ENCODE data around the gene MRM3.
"Not testable (repeated sequence)": the region's sequence is repeated elsewhere in the genome, so short reads cannot be mapped to it uniquely, and the experiment has no call there.

The MRM3 gene

DNA sequence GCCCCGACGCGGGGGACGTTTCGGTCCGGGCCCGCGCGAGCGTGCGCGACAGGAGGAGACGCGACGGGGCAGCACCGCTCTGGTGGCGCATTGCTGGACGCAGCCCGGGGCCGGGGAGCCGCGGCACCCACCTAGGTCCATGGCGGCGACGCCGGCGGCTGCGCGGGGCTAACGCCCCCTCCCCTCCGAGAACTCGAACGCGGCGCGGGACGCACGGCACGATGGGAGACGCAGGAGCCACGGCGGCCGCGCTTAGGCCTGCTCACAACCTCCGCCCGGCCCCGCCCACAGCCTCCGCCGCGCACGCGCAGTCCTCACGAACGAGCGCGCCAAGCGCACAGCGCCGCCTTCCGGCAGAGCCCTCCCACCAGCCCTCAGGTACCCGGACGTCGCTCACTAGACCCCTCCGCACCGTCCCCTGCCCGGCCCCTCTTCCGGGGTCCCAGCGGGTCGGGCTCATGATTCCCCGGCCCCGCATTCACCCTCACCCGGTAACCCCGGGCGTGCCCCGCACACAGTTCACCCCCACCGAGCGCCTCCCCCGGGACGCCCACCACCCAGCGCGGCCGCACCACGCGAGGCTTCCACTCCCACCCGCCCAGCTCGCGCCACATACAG lies 30.0 kb upstream of the MRM3 start, which contains the start of gene GEMIN4:
GEMIN4 (minus strand) TSS at position 263 of the 618 bp plus-strand sequence; CDS start at position 141, 122 bp downstream.
- H2AK5ac ChIP-seq (ENCODE audit: low read depth, low read length) = peak within 1 kb of the TSS; percentile 88
- peak within 1 kb of the TSS; percentile 72 to 94 for H3K4me3 ChIP-seq (ENCODE audit: low read length in 2 of 2)
- peaks cover 13 to 19% of the 10 kb centered on the region in 2 donors for H3K9me3 ChIP-seq (replicated peaks in 1 of 2; ENCODE audit: control insufficient read depth in 2 of 2, insufficient read depth in 1 of 2, low read depth in 1 of 2, low read length in 2 of 2)
- peak within 1 kb of the TSS; percentile 83 for H2BK5ac ChIP-seq (ENCODE audit: low read length)
- H2BK120ac ChIP-seq (ENCODE audit: low read depth, low read length) = peak within 1 kb of the TSS; percentile 52
- WGBS, 2 donors (ENCODE audit: extremely low coverage in 2 of 2, insufficient read length in 2 of 2, insufficient replicate concordance in 1 of 2) = no CpG with 5 or more reads among the region's 87 CpGs
- H3K4ac ChIP-seq (ENCODE audit: low read length) = peak within 1 kb of the TSS; percentile 53
- peak within 1 kb of the TSS; percentile 72 for H3K14ac ChIP-seq (ENCODE audit: low read length)
- peak within 1 kb of the TSS; percentile 47 for H4K91ac ChIP-seq (ENCODE audit: low read depth, low read length, poor library complexity)
- H4K8ac ChIP-seq (ENCODE audit: low read depth, low read length) = peak within 1 kb of the TSS; percentile 45
- H3K9ac ChIP-seq (ENCODE audit: low read depth, low read length, poor library complexity) = peak within 1 kb of the TSS; percentile 98
- no peaks in the 10 kb centered on the region for H3K27me3 ChIP-seq (ENCODE audit: control insufficient read depth in 3 of 3, insufficient read depth in 3 of 3, low read depth in 1 of 3, low read length in 3 of 3)
- peaks cover 21 to 42% of the 10 kb centered on the region in 2 donors for H3K36me3 ChIP-seq (replicated peaks in 1 of 2; ENCODE audit: control insufficient read depth in 2 of 2, insufficient read depth in 2 of 2, low read length in 2 of 2)
- H2BK15ac ChIP-seq (ENCODE audit: low read length) = peak within 1 kb of the TSS; percentile 65
- peak within 1 kb of the TSS; percentile 95 for H2AFZ ChIP-seq (ENCODE audit: low read length)
- H3K4me1 ChIP-seq (ENCODE audit: control insufficient read depth in 2 of 2, insufficient read depth in 1 of 2, low read depth in 1 of 2, low read length in 2 of 2) = peaks cover 5 to 6% of the 10 kb centered on the region in 2 donors
- peak within 1 kb of the TSS; percentile 74 for H3K23ac ChIP-seq (ENCODE audit: low read depth, low read length, poor library complexity)
- peaks cover 16% of the 10 kb centered on the region for H3K79me1 ChIP-seq (ENCODE audit: low read depth, low read length)
- H2BK12ac ChIP-seq (ENCODE audit: low read length) = peak within 1 kb of the TSS; percentile 7
- H3K27ac ChIP-seq (replicated peaks; ENCODE audit: low read length) = no peak within 1 kb of the TSS
- peak; percentile 90 for DNase-seq (ENCODE audit: low spot score)
- peak within 1 kb of the TSS; percentile 80 for H3K4me2 ChIP-seq (ENCODE audit: insufficient read depth, low read length, poor library complexity, severe bottlenecking)
- H3K18ac ChIP-seq (ENCODE audit: low read length) = peak within 1 kb of the TSS; percentile 99

DNA sequence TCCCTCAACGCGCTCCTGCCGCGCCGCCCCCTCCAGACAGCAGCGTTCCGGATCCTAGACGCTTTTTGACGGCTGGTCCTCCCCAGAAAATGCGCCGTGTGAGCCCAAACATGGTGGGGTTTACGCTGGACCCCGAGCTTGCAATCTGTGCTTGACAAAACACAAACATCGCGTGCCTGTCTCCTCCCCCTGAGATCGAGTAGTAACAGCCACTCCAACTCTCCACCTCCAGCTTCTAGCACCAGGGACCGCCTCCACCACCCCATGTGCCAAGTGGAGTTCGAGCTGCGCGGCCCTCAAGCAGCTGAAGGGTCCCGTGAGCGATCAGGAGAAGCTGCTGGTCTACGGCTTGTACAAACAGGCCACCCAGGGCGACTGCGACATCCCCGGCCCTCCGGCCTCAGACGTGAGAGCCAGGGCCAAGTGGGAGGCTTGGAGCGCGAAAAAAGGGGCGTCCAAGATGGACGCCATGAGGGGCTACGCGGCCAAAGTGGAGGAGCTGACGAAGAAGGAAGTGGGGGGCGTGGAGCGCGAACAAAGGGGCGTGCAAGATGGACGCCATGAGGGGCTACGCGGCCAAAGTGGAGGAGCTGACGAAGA lies 29.4 kb upstream of the MRM3 start:
- no peak for DNase-seq (ENCODE audit: low spot score)
- peaks cover 16 to 42% of the 10 kb centered on the region in 2 donors for H3K36me3 ChIP-seq (replicated peaks in 1 of 2; ENCODE audit: control insufficient read depth in 2 of 2, insufficient read depth in 2 of 2, low read length in 2 of 2)
- H3K9me3 ChIP-seq (replicated peaks in 1 of 2; ENCODE audit: control insufficient read depth in 2 of 2, insufficient read depth in 1 of 2, low read depth in 1 of 2, low read length in 2 of 2) = peaks cover 10 to 18% of the 10 kb centered on the region in 2 donors
- H3K4ac ChIP-seq (ENCODE audit: low read length) = peak overlapping the region; percentile 29
- peak overlapping the region; percentile 63 for H3K4me2 ChIP-seq (ENCODE audit: insufficient read depth, low read length, poor library complexity, severe bottlenecking)
- peak overlapping the region; percentile 74 for H3K23ac ChIP-seq (ENCODE audit: low read depth, low read length, poor library complexity)
- H2AFZ ChIP-seq (ENCODE audit: low read length) = peak overlapping the region; percentile 95
- H4K91ac ChIP-seq (ENCODE audit: low read depth, low read length, poor library complexity) = peak overlapping the region; percentile 47
- H3K4me1 ChIP-seq (ENCODE audit: control insufficient read depth in 2 of 2, insufficient read depth in 1 of 2, low read depth in 1 of 2, low read length in 2 of 2) = peaks cover 5 to 6% of the 10 kb centered on the region in 2 donors
- peak overlapping the region; percentile 69 to 72 for H3K4me3 ChIP-seq (ENCODE audit: low read length in 2 of 2)
- H2AK5ac ChIP-seq (ENCODE audit: low read depth, low read length) = peak overlapping the region; percentile 65
- no CpG with 5 or more reads among the region's 43 CpGs for WGBS, 2 donors (ENCODE audit: extremely low coverage in 2 of 2, insufficient read length in 2 of 2, insufficient replicate concordance in 1 of 2)
- H2BK120ac ChIP-seq (ENCODE audit: low read depth, low read length) = peak overlapping the region; percentile 13
- H2BK12ac ChIP-seq (ENCODE audit: low read length) = no peak overlapping the region
- peaks cover 12% of the 10 kb centered on the region for H3K79me1 ChIP-seq (ENCODE audit: low read depth, low read length)
- H3K27ac ChIP-seq (replicated peaks; ENCODE audit: low read length) = no peak overlapping the region
- H3K27me3 ChIP-seq (ENCODE audit: control insufficient read depth in 3 of 3, insufficient read depth in 3 of 3, low read depth in 1 of 3, low read length in 3 of 3) = no peaks in the 10 kb centered on the region
- no peak overlapping the region for H4K8ac ChIP-seq (ENCODE audit: low read depth, low read length)
- H2BK15ac ChIP-seq (ENCODE audit: low read length) = peak overlapping the region; percentile 65
- H2BK5ac ChIP-seq (ENCODE audit: low read length) = peak overlapping the region; percentile 83
- peak overlapping the region; percentile 37 for H3K9ac ChIP-seq (ENCODE audit: low read depth, low read length, poor library complexity)
- peak overlapping the region; percentile 72 for H3K14ac ChIP-seq (ENCODE audit: low read length)
- H3K18ac ChIP-seq (ENCODE audit: low read length) = peak overlapping the region; percentile 99

DNA sequence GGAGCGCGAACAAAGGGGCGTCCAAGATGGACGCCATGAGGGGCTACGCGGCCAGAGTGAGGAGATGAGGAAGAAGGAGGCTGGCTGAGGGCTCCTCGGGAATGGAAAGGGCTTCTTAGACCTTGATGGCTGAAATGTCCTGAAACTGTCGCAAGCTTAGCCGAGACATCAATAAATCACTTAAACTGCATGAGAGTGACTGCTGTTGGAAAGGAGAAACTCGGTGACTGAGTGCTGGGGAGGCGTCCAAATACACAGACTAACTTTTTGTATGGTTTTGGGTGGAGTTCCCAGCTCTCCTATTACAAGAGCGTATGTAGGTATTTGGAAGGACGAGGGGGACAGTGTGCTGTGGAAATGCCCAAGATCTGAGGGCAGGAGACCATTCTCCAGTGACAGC lies 28.7 kb upstream of the MRM3 start:
- Histone ChIP-seq H3K4me2 (ENCODE audit: insufficient read depth, low read length, poor library complexity, severe bottlenecking) (no peak overlapping the region), H3K14ac (ENCODE audit: low read length) (no peak overlapping the region), H2AFZ (ENCODE audit: low read length) (no peak overlapping the region), H2BK5ac (ENCODE audit: low read length) (no peak overlapping the region), H3K23ac (ENCODE audit: low read depth, low read length, poor library complexity) (no peak overlapping the region), H2BK15ac (ENCODE audit: low read length) (no peak overlapping the region), H3K4me3 (ENCODE audit: low read length in 2 of 2) (no peak overlapping the region), H2BK12ac (ENCODE audit: low read length) (no peak overlapping the region), H3K4ac (ENCODE audit: low read length) (no peak overlapping the region), H2BK120ac (ENCODE audit: low read depth, low read length) (no peak overlapping the region), H3K9ac (ENCODE audit: low read depth, low read length, poor library complexity) (no peak overlapping the region), H3K27ac (replicated peaks; ENCODE audit: low read length) (no peak overlapping the region), H3K79me1 (ENCODE audit: low read depth, low read length) (peaks cover 12% of the 10 kb centered on the region), H3K36me3 (replicated peaks in 1 of 2; ENCODE audit: control insufficient read depth in 2 of 2, insufficient read depth in 2 of 2, low read length in 2 of 2) (peaks cover 12 to 42% of the 10 kb centered on the region in 2 donors), H4K91ac (ENCODE audit: low read depth, low read length, poor library complexity) (no peak overlapping the region), H4K8ac (ENCODE audit: low read depth, low read length) (no peak overlapping the region), H3K9me3 (replicated peaks in 1 of 2; ENCODE audit: control insufficient read depth in 2 of 2, insufficient read depth in 1 of 2, low read depth in 1 of 2, low read length in 2 of 2) (peaks cover 6 to 12% of the 10 kb centered on the region in 2 donors), H3K27me3 (ENCODE audit: control insufficient read depth in 3 of 3, insufficient read depth in 3 of 3, low read depth in 1 of 3, low read length in 3 of 3) (no peaks in the 10 kb centered on the region), H3K18ac (ENCODE audit: low read length) (no peak overlapping the region), H2AK5ac (ENCODE audit: low read depth, low read length) (peak overlapping the region; percentile 20), H3K4me1 (ENCODE audit: control insufficient read depth in 2 of 2, insufficient read depth in 1 of 2, low read depth in 1 of 2, low read length in 2 of 2) (peaks cover 5 to 6% of the 10 kb centered on the region in 2 donors)
- no CpG with 5 or more reads among the region's 13 CpGs for WGBS, 2 donors (ENCODE audit: extremely low coverage in 2 of 2, insufficient read length in 2 of 2, insufficient replicate concordance in 1 of 2)
- DNase-seq (ENCODE audit: low spot score) = no peak

DNA sequence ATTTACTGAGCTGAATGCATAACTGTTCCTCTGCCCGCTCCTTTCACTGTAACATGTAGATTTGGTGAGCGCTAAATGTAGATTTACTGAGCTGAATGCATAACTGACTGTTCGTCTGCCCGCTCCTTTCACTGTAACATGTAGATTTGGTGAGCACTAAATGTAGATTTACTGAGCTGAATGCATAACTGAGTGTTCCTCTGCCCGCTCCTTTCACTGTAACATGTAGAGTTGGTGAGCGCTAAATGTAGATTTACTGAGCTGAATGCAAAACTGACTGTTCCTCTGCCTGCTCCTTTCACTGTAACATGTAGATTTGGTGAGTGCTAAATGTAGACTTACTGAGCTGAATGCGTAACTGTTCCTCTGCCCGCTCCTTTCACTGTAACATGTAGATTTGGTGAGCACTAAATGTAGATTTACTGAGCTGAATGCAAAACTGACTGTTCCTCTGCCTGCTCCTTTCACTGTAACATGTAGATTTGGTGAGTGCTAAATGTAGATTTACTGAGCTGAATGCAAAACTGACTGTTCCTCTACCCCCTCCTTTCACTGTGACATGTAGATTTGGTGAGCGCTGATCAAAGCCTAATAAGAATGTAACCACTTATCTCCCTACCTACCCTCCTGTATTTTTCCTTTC lies 26.7 kb upstream of the MRM3 start:
- H2AK5ac ChIP-seq (ENCODE audit: low read depth, low read length); H3K4me1 ChIP-seq (ENCODE audit: control insufficient read depth in 2 of 2, insufficient read depth in 1 of 2, low read depth in 1 of 2, low read length in 2 of 2); H3K4me3 ChIP-seq (ENCODE audit: low read length in 2 of 2); H3K79me1 ChIP-seq (ENCODE audit: low read depth, low read length); H3K4ac ChIP-seq (ENCODE audit: low read length); DNase-seq (ENCODE audit: low spot score); H3K14ac ChIP-seq (ENCODE audit: low read length); H2BK12ac ChIP-seq (ENCODE audit: low read length); H2BK120ac ChIP-seq (ENCODE audit: low read depth, low read length); H2BK5ac ChIP-seq (ENCODE audit: low read length); H3K23ac ChIP-seq (ENCODE audit: low read depth, low read length, poor library complexity); H3K18ac ChIP-seq (ENCODE audit: low read length); H3K27me3 ChIP-seq (ENCODE audit: control insufficient read depth in 3 of 3, insufficient read depth in 3 of 3, low read depth in 1 of 3, low read length in 3 of 3); H2BK15ac ChIP-seq (ENCODE audit: low read length); H4K8ac ChIP-seq (ENCODE audit: low read depth, low read length); H3K9me3 ChIP-seq (replicated peaks in 1 of 2; ENCODE audit: control insufficient read depth in 2 of 2, insufficient read depth in 1 of 2, low read depth in 1 of 2, low read length in 2 of 2); H4K91ac ChIP-seq (ENCODE audit: low read depth, low read length, poor library complexity); H2AFZ ChIP-seq (ENCODE audit: low read length); H3K4me2 ChIP-seq (ENCODE audit: insufficient read depth, low read length, poor library complexity, severe bottlenecking); H3K9ac ChIP-seq (ENCODE audit: low read depth, low read length, poor library complexity): not testable (repeated sequence)
- WGBS, 2 donors (ENCODE audit: extremely low coverage in 2 of 2, insufficient read length in 2 of 2, insufficient replicate concordance in 1 of 2) = no CpG with 5 or more reads among the region's 9 CpGs
- Histone ChIP-seq H3K36me3 (replicated peaks in 1 of 2; ENCODE audit: control insufficient read depth in 2 of 2, insufficient read depth in 2 of 2, low read length in 2 of 2) (peaks cover 14 to 50% of the 10 kb centered on the region in 2 donors), H3K27ac (replicated peaks; ENCODE audit: low read length) (peak overlapping the region; percentile 64)
